ENCODE data around the gene SMPD3.

SMPD3 gene

DNA sequence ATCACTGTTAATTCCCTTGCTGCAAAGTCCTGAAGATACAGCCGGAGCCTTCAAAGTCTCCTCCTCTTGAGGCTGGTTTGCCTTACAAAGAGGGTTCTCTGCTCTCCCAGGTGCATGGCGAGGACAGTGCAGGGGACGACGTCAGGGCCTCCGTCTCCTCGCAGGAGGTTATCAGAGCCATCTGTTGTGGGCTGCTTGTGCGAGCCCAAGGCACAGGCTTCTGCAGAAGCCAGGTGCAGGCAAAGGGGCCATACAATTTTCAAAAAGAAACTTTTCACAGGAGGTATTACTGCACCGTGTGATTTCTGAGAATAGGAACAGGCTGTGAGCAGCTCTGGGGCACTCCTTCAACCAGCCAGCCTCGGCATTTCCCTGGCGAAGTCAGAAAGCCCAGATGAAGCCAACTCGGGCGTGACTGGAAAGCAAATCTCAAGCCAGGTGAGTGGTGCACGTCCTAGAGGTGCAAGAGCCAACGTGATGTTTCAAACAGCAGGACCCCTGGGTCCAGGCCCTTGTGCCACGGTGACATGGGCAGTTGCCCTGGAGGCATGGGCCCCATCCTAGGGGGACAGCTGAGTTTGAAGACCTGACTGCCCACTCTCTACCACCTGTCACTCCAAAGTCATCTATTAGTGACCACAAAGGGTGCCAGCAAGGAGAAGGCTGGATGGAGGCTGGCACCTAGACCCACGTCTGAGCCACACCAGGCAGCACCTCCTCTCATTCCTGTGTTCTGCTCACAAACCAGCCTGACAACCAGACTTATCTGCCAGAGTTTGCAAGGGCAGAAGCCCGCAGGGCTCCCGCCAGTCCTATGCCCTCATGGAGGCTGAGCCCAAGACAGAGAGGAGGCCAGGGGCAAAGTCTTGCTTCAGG, 68.6 kb downstream of the SMPD3 start:
- TF ChIP-seq, protein P1, sequence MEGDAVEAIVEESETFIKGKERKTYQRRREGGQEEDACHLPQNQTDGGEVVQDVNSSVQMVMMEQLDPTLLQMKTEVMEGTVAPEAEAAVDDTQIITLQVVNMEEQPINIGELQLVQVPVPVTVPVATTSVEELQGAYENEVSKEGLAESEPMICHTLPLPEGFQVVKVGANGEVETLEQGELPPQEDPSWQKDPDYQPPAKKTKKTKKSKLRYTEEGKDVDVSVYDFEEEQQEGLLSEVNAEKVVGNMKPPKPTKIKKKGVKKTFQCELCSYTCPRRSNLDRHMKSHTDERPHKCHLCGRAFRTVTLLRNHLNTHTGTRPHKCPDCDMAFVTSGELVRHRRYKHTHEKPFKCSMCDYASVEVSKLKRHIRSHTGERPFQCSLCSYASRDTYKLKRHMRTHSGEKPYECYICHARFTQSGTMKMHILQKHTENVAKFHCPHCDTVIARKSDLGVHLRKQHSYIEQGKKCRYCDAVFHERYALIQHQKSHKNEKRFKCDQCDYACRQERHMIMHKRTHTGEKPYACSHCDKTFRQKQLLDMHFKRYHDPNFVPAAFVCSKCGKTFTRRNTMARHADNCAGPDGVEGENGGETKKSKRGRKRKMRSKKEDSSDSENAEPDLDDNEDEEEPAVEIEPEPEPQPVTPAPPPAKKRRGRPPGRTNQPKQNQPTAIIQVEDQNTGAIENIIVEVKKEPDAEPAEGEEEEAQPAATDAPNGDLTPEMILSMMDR (IDR thresholded peaks at IDR 0.05; ENCODE audit: insufficient read depth, low read length, poor library complexity, severe bottlenecking) = no peak
- no peaks in the 10 kb centered on the region; the same call in 1 of the 2 replicates for H3K27me3 ChIP-seq (replicated peaks; ENCODE audit: control insufficient read depth, insufficient read depth, low read length)
- no peak overlapping the region for H3K4me3 ChIP-seq (replicated peaks; ENCODE audit: low read depth, low read length)
- DNase-seq (ENCODE audit: extremely low read depth, insufficient read length) = no peak
- H3K36me3 ChIP-seq (ENCODE audit: control insufficient read depth, insufficient read depth, low read length) = no peaks in the 10 kb centered on the region

DNA sequence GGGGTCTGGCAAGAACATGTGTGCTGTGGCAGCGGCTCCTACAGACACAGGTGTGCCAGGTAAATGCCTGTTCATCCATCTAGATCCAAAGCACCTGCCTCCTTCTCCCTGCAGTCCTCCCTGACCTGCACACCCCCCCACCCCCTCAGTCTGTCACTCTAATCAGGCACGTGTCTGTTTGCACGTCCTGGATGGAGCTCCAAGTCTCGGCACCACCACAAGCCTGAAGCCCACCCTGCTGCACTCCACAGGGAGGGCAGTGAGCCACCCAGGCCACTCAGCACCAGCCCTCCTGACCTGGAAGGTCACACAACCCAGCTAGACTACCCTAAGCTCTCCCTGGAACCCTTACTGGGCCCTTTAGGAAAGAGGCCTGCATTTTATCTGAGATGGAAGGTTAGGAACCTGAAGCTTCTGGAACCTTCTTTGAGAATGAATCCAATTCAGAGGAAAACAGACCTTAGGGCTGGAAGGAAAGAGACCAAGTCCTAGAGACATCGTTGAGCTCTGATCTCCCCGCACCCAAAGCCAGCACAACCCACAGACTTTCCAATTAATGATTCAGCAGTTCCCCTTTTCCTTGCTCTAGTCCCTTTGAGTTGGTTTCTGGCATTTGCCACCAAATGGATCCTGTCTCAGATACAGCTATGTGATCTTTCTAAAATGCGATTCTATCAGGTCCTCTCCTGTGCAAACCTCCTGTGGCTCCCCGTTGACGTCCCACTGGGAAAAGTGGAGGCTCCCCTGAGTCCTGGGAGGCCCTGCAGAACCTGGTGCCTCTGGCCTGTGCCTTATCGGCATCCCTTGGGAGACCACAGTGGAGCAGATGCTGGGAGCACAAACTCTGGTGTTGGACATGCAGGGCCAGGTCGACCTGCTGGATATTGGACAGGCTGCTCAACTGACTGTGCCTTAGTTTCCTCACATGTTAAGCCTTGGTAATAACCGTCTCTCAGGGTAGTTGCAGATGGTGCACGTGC, 69.6 kb downstream of the SMPD3 start:
- H3K36me3 ChIP-seq (ENCODE audit: control insufficient read depth, insufficient read depth, low read length) = no peaks in the 10 kb centered on the region
- H3K4me3 ChIP-seq (replicated peaks; ENCODE audit: low read depth, low read length) = no peak overlapping the region
- TF ChIP-seq, protein P1 (IDR thresholded peaks at IDR 0.05; ENCODE audit: insufficient read depth, low read length, poor library complexity, severe bottlenecking) = no peak
- no peak for DNase-seq (ENCODE audit: extremely low read depth, insufficient read length)
- no peaks in the 10 kb centered on the region; the same call in 1 of the 2 replicates for H3K27me3 ChIP-seq (replicated peaks; ENCODE audit: control insufficient read depth, insufficient read depth, low read length)

DNA sequence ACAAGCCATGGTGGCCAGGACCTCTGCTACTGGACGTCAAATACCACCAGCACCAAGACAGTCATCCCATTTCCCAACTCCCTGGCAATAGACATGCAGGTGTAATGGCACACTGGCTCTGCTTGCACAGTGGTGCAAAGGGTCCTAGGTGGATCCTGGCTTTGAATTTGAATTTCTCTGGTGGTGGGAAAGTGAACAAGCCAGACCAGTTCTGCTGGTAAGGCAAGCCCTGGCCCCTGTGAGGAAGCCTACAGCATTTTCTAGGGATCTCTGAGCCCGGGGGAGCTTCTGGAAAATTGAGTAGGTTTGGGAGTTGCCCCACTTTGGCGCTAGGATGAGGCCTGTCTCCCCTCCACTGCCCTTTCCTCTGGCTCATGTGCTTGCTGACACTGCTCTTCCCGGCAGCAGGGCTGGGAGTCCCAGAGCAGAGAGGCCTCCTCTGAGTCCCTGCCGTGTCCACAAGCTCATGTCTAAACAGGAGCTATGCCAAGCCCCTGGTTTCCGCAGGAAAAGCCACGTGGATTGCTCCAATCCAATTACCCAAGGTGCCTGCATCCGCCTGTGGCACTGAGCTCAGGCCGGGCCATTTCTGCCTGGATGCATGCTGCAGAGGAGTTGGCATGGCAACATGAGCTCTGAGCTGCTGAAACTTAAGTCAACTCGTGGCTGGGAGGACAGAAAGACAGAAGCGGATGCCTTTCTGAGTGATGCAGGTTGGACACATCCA, 70.5 kb downstream of the SMPD3 start:
- Histone ChIP-seq H3K36me3 (ENCODE audit: control insufficient read depth, insufficient read depth, low read length) (no peaks in the 10 kb centered on the region), H3K4me3 (replicated peaks; ENCODE audit: low read depth, low read length) (no peak overlapping the region), H3K27me3 (replicated peaks; ENCODE audit: control insufficient read depth, insufficient read depth, low read length) (no peaks in the 10 kb centered on the region; the same call in 1 of the 2 replicates)
- TF ChIP-seq, protein P1 (IDR thresholded peaks at IDR 0.05; ENCODE audit: insufficient read depth, low read length, poor library complexity, severe bottlenecking) = no peak
- no peak for DNase-seq (ENCODE audit: extremely low read depth, insufficient read length)

DNA sequence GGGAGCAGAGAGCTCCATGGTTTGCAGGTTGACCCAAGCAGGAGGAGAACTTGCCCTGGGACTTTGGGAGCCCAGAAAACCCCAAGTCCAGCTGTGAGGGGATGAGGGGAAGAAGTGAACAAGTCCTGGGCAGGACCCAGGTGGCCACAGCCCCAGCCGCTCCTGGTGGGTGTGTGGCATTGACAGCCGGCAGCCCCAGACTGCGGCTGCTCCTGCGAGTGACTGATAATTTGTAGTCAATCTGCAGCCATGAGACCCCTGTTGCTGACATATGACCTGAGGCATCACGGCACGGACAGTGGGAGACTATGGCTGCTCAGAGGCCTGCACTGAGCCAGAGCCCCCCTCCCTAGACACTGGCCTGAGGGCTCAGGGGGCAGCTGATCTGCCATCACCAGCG, 71.1 kb downstream of the SMPD3 start:
- TF ChIP-seq, protein P1 (IDR thresholded peaks at IDR 0.05; ENCODE audit: insufficient read depth, low read length, poor library complexity, severe bottlenecking) = no peak
- no peak overlapping the region for H3K4me3 ChIP-seq (replicated peaks; ENCODE audit: low read depth, low read length)
- H3K27me3 ChIP-seq (replicated peaks; ENCODE audit: control insufficient read depth, insufficient read depth, low read length) = no peaks in the 10 kb centered on the region; the same call in 1 of the 2 replicates
- no peaks in the 10 kb centered on the region for H3K36me3 ChIP-seq (ENCODE audit: control insufficient read depth, insufficient read depth, low read length)
- DNase-seq (ENCODE audit: extremely low read depth, insufficient read length) = no peak

DNA sequence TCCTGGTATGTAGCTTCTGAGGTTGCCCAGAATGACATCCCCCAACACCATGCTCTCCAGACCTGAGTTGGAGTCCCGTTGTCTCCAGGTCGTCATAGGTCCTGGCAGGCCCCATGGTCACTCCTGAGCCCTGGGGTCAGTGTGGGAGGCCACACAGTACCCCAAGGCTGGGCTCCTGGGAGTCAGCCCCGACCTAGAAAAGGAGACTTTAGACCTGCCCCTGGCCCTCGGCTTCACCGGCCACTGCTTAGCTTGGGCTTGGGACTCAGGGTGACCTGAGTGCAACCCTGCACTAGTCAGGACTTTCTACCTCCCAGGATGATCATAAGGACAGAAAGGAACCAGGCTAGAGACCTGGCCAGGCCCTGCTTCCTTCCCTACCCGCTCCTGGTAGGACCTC, 71.7 kb downstream of the SMPD3 start:
- H3K4me3 ChIP-seq (replicated peaks; ENCODE audit: low read depth, low read length) = no peak overlapping the region
- H3K27me3 ChIP-seq (replicated peaks; ENCODE audit: control insufficient read depth, insufficient read depth, low read length) = no peaks in the 10 kb centered on the region; the same call in 1 of the 2 replicates
- TF ChIP-seq, protein P1 (IDR thresholded peaks at IDR 0.05; ENCODE audit: insufficient read depth, low read length, poor library complexity, severe bottlenecking) = no peak
- no peak for DNase-seq (ENCODE audit: extremely low read depth, insufficient read length)
- H3K36me3 ChIP-seq (ENCODE audit: control insufficient read depth, insufficient read depth, low read length) = no peaks in the 10 kb centered on the region

All from GM06990 (cell line).